ENCODE data around the gene ANKH.
"Not testable (repeated sequence)": the region's sequence is repeated elsewhere in the genome, so short reads cannot be mapped to it uniquely, and the experiment has no call there.

Gene ANKH

GRCh38 chr5:14853685-14854084 lies 17.9 kb downstream of the ANKH start:
- no peak for DNase-seq

GRCh38 chr5:14852779-14853178 lies 18.8 kb downstream of the ANKH start:
- no peak for DNase-seq

GRCh38 chr5:14851999-14852526 lies 19.5 kb downstream of the ANKH start:
- DNase-seq = no peak

GRCh38 chr5:14851597-14851996 lies 20.0 kb downstream of the ANKH start:
- DNase-seq = no peak

GRCh38 chr5:14851050-14851419 lies 20.5 kb downstream of the ANKH start:
- DNase-seq = no peak

- no peak for DNase-seq
Measured at GRCh38 chr5:14850419-14851049, 21.0 kb downstream of the ANKH start.

- DNase-seq = no peak
Measured at GRCh38 chr5:14849516-14850294, 21.9 kb downstream of the ANKH start.

- not testable (repeated sequence) for DNase-seq
Measured at GRCh38 chr5:14848942-14849341, 22.6 kb downstream of the ANKH start.

GRCh38 chr5:14848385-14848784 lies 23.2 kb downstream of the ANKH start:
- DNase-seq = no peak

- no peak for DNase-seq
Measured at GRCh38 chr5:14847471-14847870, 24.1 kb downstream of the ANKH start.

GRCh38 chr5:14842117-14842516 lies 29.5 kb downstream of the ANKH start:
- no peak for DNase-seq

GRCh38 chr5:14840624-14841023 lies 31.0 kb downstream of the ANKH start:
- DNase-seq = no peak

- no peak for DNase-seq
Measured at GRCh38 chr5:14838396-14839319, 32.9 kb downstream of the ANKH start.

GRCh38 chr5:14837423-14838122 lies 34.0 kb downstream of the ANKH start:
- DNase-seq = not testable (repeated sequence)

GRCh38 chr5:14834584-14835550 lies 36.7 kb downstream of the ANKH start:
- DNase-seq = no peak

GRCh38 chr5:14834062-14834461 lies 37.5 kb downstream of the ANKH start:
- DNase-seq = no peak

GRCh38 chr5:14831006-14831338 lies 40.6 kb downstream of the ANKH start:
- no peak for DNase-seq

GRCh38 chr5:14830210-14831005 lies 41.2 kb downstream of the ANKH start:
- no peak for DNase-seq

GRCh38 chr5:14829396-14829795 lies 42.2 kb downstream of the ANKH start:
- DNase-seq = no peak

GRCh38 chr5:14826714-14827113 lies 44.9 kb downstream of the ANKH start:
- no peak for DNase-seq

GRCh38 chr5:14825977-14826376 lies 45.6 kb downstream of the ANKH start:
- DNase-seq = no peak

All from T1000 (cell line).